ENCODE measurements around the gene FARP1.

Gene FARP1

DNA sequence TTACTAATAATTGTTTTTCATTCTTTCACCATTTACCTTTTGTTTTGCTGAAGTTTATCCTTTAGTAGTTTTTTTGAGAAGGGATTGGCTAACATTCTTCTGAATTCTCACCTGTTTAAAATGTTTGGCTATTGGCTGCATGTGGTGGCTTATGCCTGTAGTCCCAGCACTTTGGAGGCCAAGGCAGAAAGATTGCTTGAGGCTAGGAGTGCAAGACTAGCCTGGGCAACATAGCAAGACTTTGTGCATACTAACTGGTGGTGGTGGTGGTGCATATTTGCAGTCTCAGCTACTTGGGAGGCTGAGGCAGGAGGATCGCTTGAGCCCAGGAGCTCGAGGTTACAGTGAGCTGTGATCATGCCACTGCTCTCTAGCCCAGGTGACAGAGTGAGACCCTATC, 61.7 kb downstream of the FARP1 start:
- no peak overlapping the region for H3K27ac ChIP-seq
- no peak for TF ChIP-seq ZFX (IDR thresholded peaks at IDR 0.05)
- no peak for TF ChIP-seq CTCF (conservative IDR thresholded peaks at IDR 0.05)

- no peak for TF ChIP-seq ZFX (IDR thresholded peaks at IDR 0.05)
- no peak overlapping the region for H3K27ac ChIP-seq
These were observed 64.1 kb downstream of the FARP1 start for GRCh38 chr13:98206946-98207345.

DNA sequence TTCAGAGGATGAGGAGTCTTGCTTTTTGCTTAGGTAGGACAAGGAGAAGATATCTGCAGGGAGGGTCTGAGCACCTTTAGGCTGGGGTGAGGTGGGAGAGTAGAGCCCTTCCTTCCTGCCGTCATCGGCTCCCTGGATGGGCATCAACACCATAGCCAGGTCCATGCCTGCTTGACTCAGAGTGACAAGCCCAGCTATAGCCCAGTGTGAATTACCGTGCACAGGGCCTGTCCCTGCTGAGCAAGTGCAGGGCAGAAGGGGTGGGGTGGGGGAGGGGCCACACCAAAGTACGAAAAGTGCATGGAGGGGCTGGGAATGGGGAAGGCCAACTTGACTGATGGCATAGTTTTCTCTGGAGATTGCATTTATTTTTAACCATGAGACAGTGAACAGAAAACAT, 64.5 kb downstream of the FARP1 start:
- TF ChIP-seq CTCF (conservative IDR thresholded peaks at IDR 0.05) (no peak), ZFX (IDR thresholded peaks at IDR 0.05) (no peak)
- H3K27ac ChIP-seq: no peak overlapping the region

- no peak for TF ChIP-seq ZFX (IDR thresholded peaks at IDR 0.05)
- no peak for TF ChIP-seq CTCF (conservative IDR thresholded peaks at IDR 0.05)
- no peak overlapping the region for H3K27ac ChIP-seq
These were observed 65.7 kb downstream of the FARP1 start for GRCh38 chr13:98208606-98209005.

GRCh38 chr13:98212763-98213162, 69.9 kb downstream of the FARP1 start:
- no peak overlapping the region for H3K27ac ChIP-seq
- TF ChIP-seq CTCF (conservative IDR thresholded peaks at IDR 0.05) (no peak), ZFX (IDR thresholded peaks at IDR 0.05) (no peak)

- no peak overlapping the region for H3K27ac ChIP-seq
- no peak for TF ChIP-seq CTCF (conservative IDR thresholded peaks at IDR 0.05)
- no peak for TF ChIP-seq ZFX (IDR thresholded peaks at IDR 0.05)
These were observed 70.5 kb downstream of the FARP1 start for GRCh38 chr13:98213354-98213753.

DNA sequence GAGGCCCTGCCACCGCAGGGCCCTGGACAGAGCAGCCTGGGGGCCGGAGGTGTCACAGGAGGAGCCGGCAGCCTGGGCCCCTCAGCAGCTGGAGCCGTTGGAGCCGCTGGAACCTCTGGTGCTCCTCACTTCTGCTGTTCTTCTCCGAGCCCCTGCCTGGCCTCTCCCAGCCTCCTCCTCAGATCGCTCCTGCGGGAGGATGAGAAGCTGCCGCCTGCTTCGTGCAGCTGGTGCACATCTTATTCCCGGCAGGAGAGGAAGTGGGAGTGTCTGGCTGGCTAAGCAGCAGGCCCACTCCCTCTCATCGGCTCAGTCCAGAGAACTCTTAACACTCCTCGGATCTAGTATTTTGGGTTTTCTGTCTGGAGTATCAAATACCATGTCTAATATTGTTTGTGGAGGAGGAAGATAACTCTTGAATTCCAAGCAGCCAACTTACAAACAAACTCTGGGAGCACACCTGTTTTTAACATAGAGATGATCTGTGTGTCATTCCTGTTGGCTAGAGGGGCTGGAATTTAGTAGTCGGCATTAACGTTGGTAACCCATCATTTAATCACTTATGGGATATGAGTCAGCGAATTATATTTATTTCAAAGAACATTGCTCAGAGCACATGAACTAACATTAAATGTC, 71.2 kb downstream of the FARP1 start:
- peak overlapping the region; percentile 65 for H3K27ac ChIP-seq

More for the DNA sequence above, 71.2 kb downstream of the FARP1 start:
- TF ChIP-seq ZFX (IDR thresholded peaks at IDR 0.05) (no peak), CTCF (conservative IDR thresholded peaks at IDR 0.05) (no peak)

All from C4-2B (cell line).